GM23248 (cell line): ENCODE results near the gene ACTL8. TPM values are rescaled to one million over a fixed set of nuclear protein-coding genes. Genes with fewer than 3 reads are reported as not detected.

Experiments
- DNase-seq: peaks from one replicate; pipeline ENCODE4 v3.0.0-alpha.2; 2015
- H2AFZ ChIP-seq: fragments of 200-600 bp; sonication (generic); 2 replicates; pipeline ENCODE4 v1.6.1; 2016; ENCODE audit warnings: antibody characterized with exemption
- H3F3A ChIP-seq: fragments of 200-600 bp; sonication (generic); 2 replicates; pipeline ENCODE4 v1.6.1; 2016; ENCODE audit warnings: mild to moderate bottlenecking, antibody characterized with exemption, mixed run types; ENCODE audit not compliant: insufficient read depth
- H3K27ac ChIP-seq: fragments of 200-600 bp; sonication (generic); 2 replicates; pipeline ENCODE4 v1.5.1; 2016; ENCODE audit warnings: mild to moderate bottlenecking
- H3K27me3 ChIP-seq: fragments of 200-600 bp; sonication (generic); replicated peaks from 2 replicates; pipeline ENCODE4 v1.6.1; 2016; ENCODE audit warnings: mild to moderate bottlenecking; ENCODE audit not compliant: insufficient read depth
- H3K36me3 ChIP-seq: fragments of 200-600 bp; sonication (generic); 2 replicates; pipeline ENCODE4 v1.6.1; 2016; ENCODE audit warnings: low read depth, mild to moderate bottlenecking
- H3K4me1 ChIP-seq: fragments of 200-600 bp; sonication (generic); 2 replicates; pipeline ENCODE4 v1.6.1; 2016; ENCODE audit warnings: mild to moderate bottlenecking; ENCODE audit not compliant: insufficient read depth
- H3K4me2 ChIP-seq: fragments of 200-600 bp; sonication (generic); one replicate; pipeline ENCODE4 v1.6.1; 2016; ENCODE audit warnings: mild to moderate bottlenecking; ENCODE audit not compliant: unreplicated experiment
- H3K4me3 ChIP-seq: fragments of 200-600 bp; sonication (generic); 2 replicates; pipeline ENCODE4 v1.5.1; 2016; ENCODE audit warnings: mild to moderate bottlenecking
- H3K79me2 ChIP-seq: fragments of 200-600 bp; sonication (generic); 2 replicates; pipeline ENCODE4 v1.6.1; 2016; ENCODE audit warnings: mild to moderate bottlenecking; ENCODE audit not compliant: insufficient read depth
- H3K9ac ChIP-seq: fragments of 200-600 bp; sonication (generic); 2 replicates; pipeline ENCODE4 v1.6.1; 2016; ENCODE audit warnings: mild to moderate bottlenecking
- H3K9me2 ChIP-seq: fragments of 200-600 bp; sonication (generic); 2 replicates; pipeline ENCODE4 v1.6.1; 2016; ENCODE audit warnings: mixed run types, mild to moderate bottlenecking, moderate library complexity; ENCODE audit not compliant: insufficient read depth
- H3K9me3 ChIP-seq: fragments of 200-600 bp; sonication (generic); one replicate; pipeline ENCODE4 v1.6.1; 2017; ENCODE audit warnings: low read depth
- H4K20me1 ChIP-seq: fragments of 200-600 bp; sonication (generic); 2 replicates; pipeline ENCODE4 v1.6.0; 2016; ENCODE audit not compliant: insufficient read depth
- EZH2 ChIP-seq: fragments of 200-600 bp; sonication (generic); IDR thresholded peaks from 2 replicates; pipeline ENCODE4 v1.6.1; 2018; ENCODE audit warnings: antibody characterized with exemption, mild to moderate bottlenecking; ENCODE audit not compliant: insufficient read depth, poor library complexity, severe bottlenecking
- EZH2phosphoT487 ChIP-seq: fragments of 200-600 bp; sonication (generic); IDR thresholded peaks from 2 replicates; pipeline ENCODE4 v1.6.1; 2018; ENCODE audit warnings: antibody characterized with exemption, moderate library complexity, mild to moderate bottlenecking, low read depth; ENCODE audit not compliant: insufficient read depth
- WGBS, 2 experiments: methylation state at CpG; one replicate each; pipeline ENCODE4 v1.1.6; 2015 to 2017; ENCODE audit warnings: low lambda C conversion rate in 2 of 2, low coverage in 1 of 2; ENCODE audit errors: missing lambda C conversion rate in 2 of 2; 5-methylcytosine and 5-hydroxymethylcytosine counted together
- in situ Hi-C: fragments of 300-500 bp; cut with MboI; formaldehyde crosslinking; loops from 2 replicates; pipeline ENCODE4 v1.15.0; 2020
- polyA plus RNA-seq: library from polyadenylated mRNA; unstranded; fragments of >200 nt; fragmentation: Nextera tagmentation; extraction: Ambion mirVana; gene quantifications from 2 replicates; pipeline ENCODE4 v1.2.1, GENCODE V29; 2016
- total RNA-seq: library from RNA; depleted of rRNA; stranded (reverse); fragments of >200 nt; shearing (Covaris generic); gene quantifications from 2 replicates; pipeline ENCODE4 v1.2.3, GENCODE V29; 2014

The ACTL8 gene
- total and polyA plus RNA-seq, 2 experiments from 2014 or later = 0.11 TPM; not detected in 1

GRCh38 chr1:17746920-17747319 is 8.2 kb upstream of the ACTL8 start:
- no peak overlapping the region for H3K4me3 ChIP-seq
- H2AFZ ChIP-seq = no peak overlapping the region
- no peaks in the 10 kb centered on the region for H4K20me1 ChIP-seq
- in situ Hi-C loops = no loop called here
- H3K9me2 ChIP-seq = no peaks in the 10 kb centered on the region
- H3F3A ChIP-seq = no peaks in the 10 kb centered on the region; the same call in 1 of the 2 replicates
- no peaks in the 10 kb centered on the region for H3K9me3 ChIP-seq
- DNase-seq = no peak
- H3K27me3 ChIP-seq = no peaks in the 10 kb centered on the region
- H3K9ac ChIP-seq = no peak overlapping the region
- no peak overlapping the region for H3K4me2 ChIP-seq
- WGBS, 2 experiments = 41 to 63% methylated on average over 2 of the region's 2 CpGs
- no peak overlapping the region for H3K27ac ChIP-seq
- H3K79me2 ChIP-seq = no peaks in the 10 kb centered on the region
- TF ChIP-seq EZH2 (no peak), EZH2phosphoT487 (no peak)
- H3K4me1 ChIP-seq = peaks cover 19% of the 10 kb centered on the region
- no peaks in the 10 kb centered on the region for H3K36me3 ChIP-seq

GRCh38 chr1:17750333-17750732 is 4.8 kb upstream of the ACTL8 start:
- Histone ChIP-seq H3K79me2 (no peaks in the 10 kb centered on the region), H3K27me3 (no peaks in the 10 kb centered on the region), H3K36me3 (no peaks in the 10 kb centered on the region), H3K9ac (no peak overlapping the region), H3F3A (no peaks in the 10 kb centered on the region), H3K4me2 (no peak overlapping the region), H3K4me3 (no peak overlapping the region), H3K9me2 (no peaks in the 10 kb centered on the region), H4K20me1 (no peaks in the 10 kb centered on the region), H3K9me3 (no peaks in the 10 kb centered on the region), H2AFZ (no peak overlapping the region), H3K4me1 (peaks cover 12% of the 10 kb centered on the region), H3K27ac (no peak overlapping the region)
- no peak for TF ChIP-seq EZH2
- no peak for TF ChIP-seq EZH2phosphoT487
- DNase-seq = no peak
- in situ Hi-C loops = no loop called here
- WGBS, 2 experiments = 83 to 85% methylated on average over 5 of the region's 5 CpGs

GRCh38 chr1:17752356-17752755 is 2.8 kb upstream of the ACTL8 start:
- Histone ChIP-seq H3K4me2 (no peak overlapping the region), H3K9me2 (no peaks in the 10 kb centered on the region), H3F3A (no peaks in the 10 kb centered on the region), H3K9ac (no peak overlapping the region), H3K9me3 (no peaks in the 10 kb centered on the region), H3K4me3 (no peak overlapping the region), H3K27me3 (no peaks in the 10 kb centered on the region), H3K27ac (no peak overlapping the region), H2AFZ (no peak overlapping the region), H4K20me1 (no peaks in the 10 kb centered on the region), H3K4me1 (no peaks in the 10 kb centered on the region), H3K79me2 (no peaks in the 10 kb centered on the region), H3K36me3 (no peaks in the 10 kb centered on the region)
- no peak for TF ChIP-seq EZH2
- TF ChIP-seq EZH2phosphoT487 = no peak
- in situ Hi-C loops = no loop called here
- DNase-seq = no peak
- WGBS, 2 experiments = 51 to 57% methylated on average over 4 of the region's 4 CpGs

GRCh38 chr1:17757426-17757825 is 2.3 kb downstream of the ACTL8 start:
- in situ Hi-C loops = no loop called here
- 70 to 75% methylated on average over 6 of the region's 6 CpGs for WGBS, 2 experiments
- TF ChIP-seq EZH2 = no peak
- TF ChIP-seq EZH2phosphoT487 = no peak
- no peaks in the 10 kb centered on the region for H4K20me1 ChIP-seq
- no peaks in the 10 kb centered on the region for H3K9me3 ChIP-seq
- H3K9ac ChIP-seq = no peak overlapping the region
- H3K4me2 ChIP-seq = no peak overlapping the region
- H3K27me3 ChIP-seq = no peaks in the 10 kb centered on the region
- H3K4me1 ChIP-seq = no peaks in the 10 kb centered on the region
- H3K36me3 ChIP-seq = no peaks in the 10 kb centered on the region
- no peak overlapping the region for H3K27ac ChIP-seq
- no peaks in the 10 kb centered on the region for H3K79me2 ChIP-seq
- H3K4me3 ChIP-seq = no peak overlapping the region
- no peak overlapping the region for H2AFZ ChIP-seq
- no peak for DNase-seq
- no peaks in the 10 kb centered on the region for H3F3A ChIP-seq
- H3K9me2 ChIP-seq = no peaks in the 10 kb centered on the region

DNA sequence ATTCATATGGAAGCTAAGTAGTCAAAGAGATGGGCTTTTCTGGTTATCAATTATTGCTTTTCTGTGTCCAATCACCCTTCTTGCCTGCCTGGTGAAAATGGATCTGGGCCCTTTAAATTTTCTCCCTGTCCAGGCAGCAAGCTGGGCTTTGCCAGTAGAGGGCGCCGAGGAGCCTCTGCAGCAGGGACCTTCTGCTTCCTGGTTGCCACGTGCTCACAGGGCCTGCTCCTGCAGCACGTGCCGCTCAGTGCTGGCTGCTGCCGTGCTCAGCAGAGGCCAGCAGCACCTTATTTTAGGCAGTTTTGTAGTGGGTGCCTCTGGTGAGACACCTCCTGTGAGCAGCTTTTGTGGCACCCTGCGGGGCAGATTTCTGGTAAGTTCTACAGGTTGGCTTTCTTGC is 4.0 kb downstream of the ACTL8 start:
- Histone ChIP-seq H3K4me3 (no peak overlapping the region), H4K20me1 (no peaks in the 10 kb centered on the region), H3K4me2 (no peak overlapping the region), H3K9me2 (no peaks in the 10 kb centered on the region), H3K27ac (no peak overlapping the region), H3K79me2 (no peaks in the 10 kb centered on the region), H3K9ac (no peak overlapping the region), H3K9me3 (no peaks in the 10 kb centered on the region), H2AFZ (no peak overlapping the region), H3F3A (no peaks in the 10 kb centered on the region), H3K4me1 (0 out of 2 replicates have a peak, but pooled peaks cover under 1% of the 10 kb centered on the region), H3K36me3 (no peaks in the 10 kb centered on the region), H3K27me3 (no peaks in the 10 kb centered on the region)
- in situ Hi-C loops = no loop called here
- 47 to 53% methylated on average over 7 of the region's 7 CpGs for WGBS, 2 experiments
- DNase-seq = no peak
- no peak for TF ChIP-seq EZH2phosphoT487
- no peak for TF ChIP-seq EZH2
